Activated CD4-positive, alpha-beta T cell treated with anti-CD3 and anti-CD28 coated beads for 48 hours (primary cell): Measurements from ENCODE around the gene ROBO1.

Source experiments
- DNase-seq: peaks from one replicate; pipeline ENCODE4 v3.0.0-alpha.2; 2020

Gene ROBO1

DNA sequence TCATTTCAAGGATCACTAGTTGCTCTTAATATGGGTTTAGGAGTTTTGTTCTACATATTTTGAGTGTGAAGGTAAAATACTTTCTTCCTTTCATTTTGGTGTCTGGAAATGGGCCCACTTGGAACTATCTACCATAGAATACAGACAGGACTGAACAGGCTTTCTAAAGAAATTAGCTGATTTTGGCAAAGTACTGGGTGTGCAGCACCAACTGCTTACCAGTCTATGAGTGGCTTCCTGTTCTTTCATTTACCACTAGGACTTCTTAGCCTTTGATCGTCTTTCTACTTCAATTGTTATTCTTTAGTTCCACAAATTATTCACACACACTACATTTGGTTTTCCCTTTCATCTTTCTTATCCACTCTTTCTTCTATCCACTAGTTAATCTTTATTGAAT, 1196.3 kb downstream of the ROBO1 start:
- DNase-seq: no peak

- DNase-seq: no peak
These were observed 1197.3 kb downstream of the ROBO1 start for GRCh38 chr3:78570496-78570895.

- no peak for DNase-seq
These were observed 1198.0 kb downstream of the ROBO1 start for GRCh38 chr3:78569804-78570203.

DNA sequence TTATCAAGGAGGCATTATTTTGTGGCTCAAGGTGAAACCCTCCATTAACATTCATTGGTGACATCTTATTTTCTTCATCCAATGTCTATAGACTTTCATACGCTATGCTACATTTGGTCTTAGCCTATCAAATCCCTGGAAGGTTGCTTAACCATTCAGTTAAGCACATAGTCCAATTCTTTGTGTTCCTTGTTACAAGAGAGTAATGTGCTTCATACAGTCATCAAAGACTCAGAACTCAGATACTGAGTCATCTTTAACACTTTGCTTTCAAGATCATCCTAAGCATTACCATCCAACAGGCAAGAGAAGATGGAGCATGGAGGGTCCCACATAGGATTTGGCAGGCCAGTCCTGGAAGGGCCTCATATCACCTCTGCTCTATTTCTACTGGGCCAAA, 1202.1 kb downstream of the ROBO1 start:
- no peak for DNase-seq

DNA sequence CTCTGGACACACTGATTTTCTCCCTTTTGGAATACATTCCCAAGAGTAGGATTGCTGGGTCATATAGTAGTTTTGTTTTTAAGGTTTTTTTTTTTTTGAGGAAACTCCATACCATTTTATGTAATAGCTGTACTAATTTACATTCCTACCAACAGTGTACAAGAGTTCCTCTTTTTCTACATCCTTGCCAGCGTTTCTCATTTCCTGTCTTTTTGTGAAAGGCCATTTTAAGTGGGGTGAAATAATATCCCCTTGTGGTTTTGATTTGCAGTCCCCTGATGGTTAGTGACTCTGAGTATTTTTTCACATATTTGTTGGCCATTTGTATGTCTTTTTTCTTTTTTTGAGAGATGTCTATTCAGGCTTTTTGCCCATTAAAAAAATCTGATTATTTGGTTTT, 1205.5 kb downstream of the ROBO1 start:
- DNase-seq: no peak
